ENCODE results near the gene URB1. TPM values are rescaled to one million over a fixed set of nuclear protein-coding genes. Genes with fewer than 3 reads are reported as not detected.

URB1 gene
- total RNA-seq, 4 donors from 2014 or later = 4.4 to 14.9 (median 11.0) TPM

DNA sequence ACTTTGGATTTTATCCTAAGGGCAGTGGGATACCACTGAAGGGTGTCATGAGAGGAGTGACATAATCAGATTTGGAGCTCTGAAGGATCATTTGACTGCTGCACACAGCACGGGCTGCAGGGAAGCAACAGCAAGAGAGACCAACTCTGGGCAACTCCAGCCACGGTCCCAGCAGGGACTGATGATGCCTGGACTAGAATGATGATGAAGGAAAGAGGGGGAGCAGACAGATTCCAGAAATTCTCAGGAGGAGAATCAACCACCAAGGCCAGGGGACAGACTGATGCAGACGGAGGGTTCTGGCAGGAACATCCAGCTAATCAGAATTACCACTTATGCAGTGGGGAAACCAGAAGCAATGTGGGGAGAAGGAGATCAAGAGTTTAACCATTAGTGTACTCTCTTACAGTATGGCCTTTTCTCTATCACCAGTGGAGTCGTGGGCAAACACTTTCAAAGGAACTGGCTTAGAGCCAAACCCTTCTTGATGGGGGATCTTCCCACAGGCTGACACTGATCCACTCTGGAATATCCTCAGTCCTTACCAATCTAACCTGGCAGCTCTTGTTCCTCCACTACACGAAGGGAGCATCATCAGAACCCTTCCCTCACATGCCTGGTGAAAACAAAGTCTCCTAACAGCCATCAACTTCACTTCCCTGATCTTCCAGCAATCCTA, 3.3 kb downstream of the URB1 start:
- Histone ChIP-seq H3K4me1 (peaks cover 0 to 14% (median 4%) of the 10 kb centered on the region in 4 donors), H3K27ac (no peak overlapping the region), H3K9me3 (no peaks in the 10 kb centered on the region), H3K36me3 (no peaks in the 10 kb centered on the region), H3K27me3 (no peaks in the 10 kb centered on the region), H3K4me3 (no peak overlapping the region)
- DNase-seq = no peak
- no peak for TF ChIP-seq POLR2A (IDR thresholded peaks at IDR 0.05)
- TF ChIP-seq, protein P1, sequence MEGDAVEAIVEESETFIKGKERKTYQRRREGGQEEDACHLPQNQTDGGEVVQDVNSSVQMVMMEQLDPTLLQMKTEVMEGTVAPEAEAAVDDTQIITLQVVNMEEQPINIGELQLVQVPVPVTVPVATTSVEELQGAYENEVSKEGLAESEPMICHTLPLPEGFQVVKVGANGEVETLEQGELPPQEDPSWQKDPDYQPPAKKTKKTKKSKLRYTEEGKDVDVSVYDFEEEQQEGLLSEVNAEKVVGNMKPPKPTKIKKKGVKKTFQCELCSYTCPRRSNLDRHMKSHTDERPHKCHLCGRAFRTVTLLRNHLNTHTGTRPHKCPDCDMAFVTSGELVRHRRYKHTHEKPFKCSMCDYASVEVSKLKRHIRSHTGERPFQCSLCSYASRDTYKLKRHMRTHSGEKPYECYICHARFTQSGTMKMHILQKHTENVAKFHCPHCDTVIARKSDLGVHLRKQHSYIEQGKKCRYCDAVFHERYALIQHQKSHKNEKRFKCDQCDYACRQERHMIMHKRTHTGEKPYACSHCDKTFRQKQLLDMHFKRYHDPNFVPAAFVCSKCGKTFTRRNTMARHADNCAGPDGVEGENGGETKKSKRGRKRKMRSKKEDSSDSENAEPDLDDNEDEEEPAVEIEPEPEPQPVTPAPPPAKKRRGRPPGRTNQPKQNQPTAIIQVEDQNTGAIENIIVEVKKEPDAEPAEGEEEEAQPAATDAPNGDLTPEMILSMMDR (IDR thresholded peaks at IDR 0.05) = no peak

DNA sequence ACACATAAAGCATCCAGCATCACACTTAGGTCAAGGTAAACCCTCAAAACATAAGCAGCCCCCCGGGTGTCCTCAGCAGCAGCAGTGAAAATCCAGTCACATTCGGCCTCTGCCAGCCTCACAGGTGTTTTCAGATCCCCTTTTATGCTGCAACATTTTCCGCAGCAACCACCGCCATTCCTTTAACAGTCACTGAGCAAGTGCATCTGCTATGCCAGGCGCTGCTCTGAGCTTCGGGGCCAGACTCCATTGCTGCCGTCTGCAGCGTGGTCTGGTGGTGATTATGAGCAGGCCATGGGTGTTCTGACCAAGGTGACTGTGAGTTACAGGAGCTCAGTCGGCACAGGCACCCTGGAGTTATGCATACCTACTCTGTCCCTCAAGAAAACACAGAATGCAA, 4.5 kb downstream of the URB1 start:
- no peak overlapping the region for H3K27ac ChIP-seq
- peaks cover 0 to 15% (median under 1%) of the 10 kb centered on the region in 4 donors for H3K4me1 ChIP-seq
- DNase-seq = no peak
- H3K9me3 ChIP-seq = no peaks in the 10 kb centered on the region
- no peak overlapping the region for H3K4me3 ChIP-seq
- TF ChIP-seq, protein P1 (IDR thresholded peaks at IDR 0.05) = no peak
- no peak for TF ChIP-seq POLR2A (IDR thresholded peaks at IDR 0.05)
- H3K36me3 ChIP-seq = peaks cover 0 to 8% (median 0%) of the 10 kb centered on the region in 3 donors
- no peaks in the 10 kb centered on the region for H3K27me3 ChIP-seq

DNA sequence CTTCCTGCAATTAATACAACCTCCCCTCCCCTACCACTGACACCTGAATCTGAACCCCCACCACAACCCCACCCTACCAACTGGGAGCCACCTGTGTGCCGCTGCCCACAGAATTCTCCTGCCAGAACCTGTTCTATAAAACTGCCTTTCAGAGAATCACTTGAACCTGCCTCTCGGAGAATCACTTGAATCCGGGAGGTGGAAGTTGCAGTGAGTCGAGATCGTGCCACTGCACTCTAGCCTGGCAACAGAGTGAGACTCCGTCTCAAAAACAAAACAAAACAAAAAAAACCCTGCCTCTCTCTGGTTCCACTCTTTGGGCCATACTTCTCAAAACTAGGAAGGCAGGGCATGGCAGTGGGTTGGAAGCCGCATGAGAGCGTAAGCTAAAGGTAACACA, 5.7 kb downstream of the URB1 start:
- H3K4me3 ChIP-seq = no peak overlapping the region
- TF ChIP-seq, protein P1 (IDR thresholded peaks at IDR 0.05) = no peak
- no peak for TF ChIP-seq POLR2A (IDR thresholded peaks at IDR 0.05)
- H3K9me3 ChIP-seq = no peaks in the 10 kb centered on the region
- H3K27me3 ChIP-seq = no peaks in the 10 kb centered on the region
- H3K36me3 ChIP-seq = peaks cover 0 to 20% (median 0%) of the 10 kb centered on the region in 3 donors
- peaks cover 0 to 21% (median 0%) of the 10 kb centered on the region in 4 donors for H3K4me1 ChIP-seq
- no peak for DNase-seq
- H3K27ac ChIP-seq = no peak overlapping the region

DNA sequence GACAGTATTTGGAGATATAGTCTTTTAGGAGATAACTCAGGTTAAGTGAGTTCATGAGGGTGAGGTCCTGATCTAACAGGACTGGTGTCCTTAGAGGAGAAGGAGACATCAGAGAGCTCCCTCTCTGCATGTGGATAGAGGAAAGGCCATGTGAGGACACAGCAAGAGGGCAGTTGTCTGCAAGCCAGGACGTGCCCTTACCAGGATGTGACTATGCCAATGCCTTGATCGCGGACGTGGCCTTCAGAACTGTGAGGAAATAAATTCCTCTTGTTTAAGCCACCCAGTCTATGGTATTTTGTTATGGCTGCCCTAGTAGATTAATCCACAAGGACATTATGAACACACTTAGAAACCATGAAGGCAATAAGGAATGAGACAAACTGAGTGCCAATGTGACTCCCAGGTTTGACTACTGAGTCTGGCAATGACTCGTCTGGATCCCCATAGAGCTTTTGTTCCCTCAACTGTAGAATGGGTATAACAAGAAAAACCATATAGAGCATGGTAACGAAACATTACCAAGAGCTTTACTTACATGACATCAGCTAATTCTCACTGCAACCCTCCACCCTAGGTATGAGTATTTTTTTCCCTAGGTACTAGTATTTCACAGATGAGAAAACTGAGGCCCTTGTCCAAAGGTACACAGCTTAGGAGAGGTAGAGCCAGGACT, 6.5 kb downstream of the URB1 start:
- no peak overlapping the region for H3K27ac ChIP-seq
- no peaks in the 10 kb centered on the region for H3K9me3 ChIP-seq
- no peak overlapping the region for H3K4me3 ChIP-seq
- no peak for TF ChIP-seq POLR2A (IDR thresholded peaks at IDR 0.05)
- TF ChIP-seq, protein P1 (IDR thresholded peaks at IDR 0.05) = no peak
- peaks cover 0 to 20% (median 0%) of the 10 kb centered on the region in 3 donors for H3K36me3 ChIP-seq
- H3K27me3 ChIP-seq = no peaks in the 10 kb centered on the region
- H3K4me1 ChIP-seq = peaks cover 0 to 13% (median 0%) of the 10 kb centered on the region in 4 donors
- DNase-seq = no peak

DNA sequence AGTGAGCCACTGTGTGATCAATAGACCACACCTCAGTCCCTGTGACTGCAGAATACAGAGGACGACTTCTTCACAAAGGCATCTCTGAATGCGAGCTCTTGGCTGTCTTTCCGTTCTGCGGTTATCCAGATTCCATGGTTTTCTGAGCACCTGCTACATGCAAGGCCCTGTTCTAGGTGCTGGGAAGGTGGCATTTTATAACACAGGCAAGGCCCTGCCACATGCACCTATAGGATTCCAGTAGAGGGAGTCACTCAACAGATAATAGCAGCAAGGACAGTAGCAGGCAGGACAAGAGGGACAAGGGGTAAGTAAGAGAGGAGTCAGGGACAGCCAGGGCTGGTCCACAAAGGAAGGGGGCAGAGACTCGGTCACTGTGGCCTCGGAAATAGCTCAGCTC, 9.0 kb downstream of the URB1 start:
- H3K9me3 ChIP-seq = no peaks in the 10 kb centered on the region
- peaks cover 0 to 12% (median 0%) of the 10 kb centered on the region in 4 donors for H3K4me1 ChIP-seq
- H3K36me3 ChIP-seq = peaks cover 0 to 37% (median 0%) of the 10 kb centered on the region in 3 donors
- TF ChIP-seq, protein P1 (IDR thresholded peaks at IDR 0.05) = peak in 3 of 6 experiments; percentile 7 to 19 (median 14)
- no peak for TF ChIP-seq POLR2A (IDR thresholded peaks at IDR 0.05)
- no peak for DNase-seq
- no peaks in the 10 kb centered on the region for H3K27me3 ChIP-seq
- no peak overlapping the region for H3K4me3 ChIP-seq
- no peak overlapping the region for H3K27ac ChIP-seq

Data from Peyer's patch (tissue), 4 donors.